WTC11 (cell line): ENCODE measurements around the gene PNMA8B. TPM values are rescaled to one million over a fixed set of nuclear protein-coding genes. Genes with fewer than 3 reads are reported as not detected.

Experiments used
- ATAC-seq: fragments of 200-7000 bp; cut with Tn5 transposase; 2 replicates; pipeline ENCODE4 v1.10.0; 2021; ENCODE audit warnings: mild to moderate bottlenecking, moderate library complexity
- CTCF ChIA-PET: fragments of 300-600 bp; sonication (Branson Sonifier 250); formaldehyde crosslinking; loops from one replicate; lab custom pipeline; 2021; ENCODE audit warnings: antibody characterized with exemption; lab: Charles Lee
- POLR2A ChIA-PET: fragments of 350-600 bp; sonication (Branson Sonifier 250); formaldehyde crosslinking; loops from one replicate; lab custom pipeline; 2021; ENCODE audit warnings: antibody characterized with exemption; lab: Charles Lee
- DNase-seq: peaks from one replicate; pipeline ENCODE4 v3.0.0; 2021; ENCODE audit warnings: low spot score
- H3K27ac Mint-ChIP-seq: 2 replicates; pipeline ENCODE4 v1.8.0; 2021; ENCODE audit warnings: mixed read lengths
- H3K27me3 Mint-ChIP-seq: 2 replicates; pipeline ENCODE4 v1.8.0; 2021; ENCODE audit warnings: low read depth, mild to moderate bottlenecking, moderate library complexity, mixed read lengths
- H3K36me3 Mint-ChIP-seq: 2 replicates; pipeline ENCODE4 v1.8.0; 2021; ENCODE audit warnings: mixed read lengths
- H3K4me1 Mint-ChIP-seq: 2 replicates; pipeline ENCODE4 v1.8.0; 2022; ENCODE audit warnings: mixed read lengths
- H3K4me3 Mint-ChIP-seq: 2 replicates; pipeline ENCODE4 v1.8.0; 2021; ENCODE audit warnings: mild to moderate bottlenecking, moderate library complexity, mixed read lengths
- H3K9me3 Mint-ChIP-seq: 2 replicates; pipeline ENCODE4 v1.8.0; 2021; ENCODE audit warnings: mixed read lengths
- CBFB ChIP-seq: sonication (generic); formaldehyde crosslinking; IDR thresholded peaks from 2 replicates; pipeline ENCODE4 v1.8.1; 2022; ENCODE audit warnings: mild to moderate bottlenecking, low read depth, missing genetic modification reagents
- ESRRA ChIP-seq: sonication (generic); formaldehyde crosslinking; IDR thresholded peaks from 2 replicates; pipeline ENCODE4 v1.8.1; 2022; ENCODE audit warnings: mild to moderate bottlenecking, missing genetic modification reagents, borderline replicate concordance
- HMGA2 ChIP-seq: fragments of 250-450 bp; sonication (Bioruptor Pico); IDR thresholded peaks from 2 replicates; pipeline ENCODE4 v1.4.0; 2021; ENCODE audit warnings: mild to moderate bottlenecking, moderate library complexity
- IRF1 ChIP-seq: sonication (generic); formaldehyde crosslinking; IDR thresholded peaks from 2 replicates; pipeline ENCODE4 v1.8.0; 2023; ENCODE audit warnings: missing genetic modification reagents
- NFYB ChIP-seq: sonication (generic); formaldehyde crosslinking; conservative IDR thresholded peaks from 2 replicates; pipeline ENCODE4 v1.8.0; 2022; ENCODE audit warnings: low read depth, missing genetic modification reagents
- NR1H2 ChIP-seq: sonication (generic); formaldehyde crosslinking; IDR thresholded peaks from 2 replicates; pipeline ENCODE4 v1.9.0; 2021; ENCODE audit warnings: mild to moderate bottlenecking, moderate library complexity, missing genetic modification reagents
- NR2C2 ChIP-seq: sonication (generic); formaldehyde crosslinking; IDR thresholded peaks from 2 replicates; pipeline ENCODE4 v1.8.0; 2022; ENCODE audit warnings: mild to moderate bottlenecking, missing genetic modification reagents
- RELA ChIP-seq: sonication (generic); formaldehyde crosslinking; IDR thresholded peaks from 2 replicates; pipeline ENCODE4 v1.8.1; 2022; ENCODE audit warnings: missing genetic modification reagents, mild to moderate bottlenecking, borderline replicate concordance
- RORB ChIP-seq: fragments of 250-450 bp; sonication (Bioruptor Pico); IDR thresholded peaks from 2 replicates; pipeline ENCODE4 v1.9.0; 2021; ENCODE audit warnings: mild to moderate bottlenecking
- SMAD3 ChIP-seq: sonication (generic); formaldehyde crosslinking; IDR thresholded peaks from 2 replicates; pipeline ENCODE4 v1.8.0; 2022; ENCODE audit warnings: missing genetic modification reagents, mild to moderate bottlenecking, borderline replicate concordance
- SOX15 ChIP-seq: fragments of 250-450 bp; sonication (Bioruptor Pico); IDR thresholded peaks from 2 replicates; pipeline ENCODE4 v1.9.0; 2021; ENCODE audit warnings: mild to moderate bottlenecking
- TCF7 ChIP-seq: sonication (generic); formaldehyde crosslinking; IDR thresholded peaks from 2 replicates; pipeline ENCODE4 v1.8.0; 2022; ENCODE audit warnings: mild to moderate bottlenecking, low read depth, missing genetic modification reagents, moderate library complexity
- TEAD1 ChIP-seq: sonication (generic); formaldehyde crosslinking; IDR thresholded peaks from 2 replicates; pipeline ENCODE4 v1.8.0; 2022; ENCODE audit warnings: mild to moderate bottlenecking, missing genetic modification reagents
- TP53 ChIP-seq: sonication (generic); formaldehyde crosslinking; IDR thresholded peaks from 2 replicates; pipeline ENCODE4 v1.8.1; 2023; ENCODE audit warnings: mild to moderate bottlenecking, missing genetic modification reagents
- USF1 ChIP-seq: sonication (generic); formaldehyde crosslinking; IDR thresholded peaks from 2 replicates; pipeline ENCODE4 v1.8.0; 2022; ENCODE audit warnings: mild to moderate bottlenecking, missing genetic modification reagents
- USF2 ChIP-seq: sonication (generic); formaldehyde crosslinking; IDR thresholded peaks from 2 replicates; pipeline ENCODE4 v1.8.1; 2023; ENCODE audit warnings: mild to moderate bottlenecking, missing genetic modification reagents, moderate library complexity
- ZMAT4 ChIP-seq: fragments of 250-450 bp; sonication (Bioruptor Pico); IDR thresholded peaks from 2 replicates; pipeline ENCODE4 v1.9.0; 2021; ENCODE audit warnings: mild to moderate bottlenecking
- ZNF121 ChIP-seq: sonication (generic); formaldehyde crosslinking; IDR thresholded peaks from 2 replicates; pipeline ENCODE4 v1.8.0; 2023; ENCODE audit warnings: missing genetic modification reagents
- ZNF219 ChIP-seq: sonication (generic); formaldehyde crosslinking; IDR thresholded peaks from 2 replicates; pipeline ENCODE4 v1.8.0; 2023; ENCODE audit warnings: missing genetic modification reagents, mild to moderate bottlenecking, borderline replicate concordance
- ZNF425 ChIP-seq: fragments of 250-450 bp; sonication (Bioruptor Pico); conservative IDR thresholded peaks from 2 replicates; pipeline ENCODE4 v1.9.0; 2021; ENCODE audit warnings: mild to moderate bottlenecking
- total RNA-seq: library from RNA; stranded (reverse); gene quantifications from 3 replicates; pipeline ENCODE4 v1.2.3, GENCODE V29; 2021

Gene PNMA8B
- total RNA-seq, 1 experiment from 2014 or later: 2.8 TPM

GRCh38 chr19:46521241-46521868, 25.7 kb upstream of the PNMA8B start:
- H3K9me3 Mint-ChIP-seq: no peaks in the 10 kb centered on the region
- DNase-seq: no peak
- no peaks in the 10 kb centered on the region for H3K36me3 Mint-ChIP-seq
- ChIA-PET POLR2A (no interaction called here), CTCF (interaction anchor here (2.0 to 4.5 kb wide), 3 partner anchors 9 to 21 kb away, joined by 8 to 33 read pairs (median 15); no protein-coding TSS in a partner anchor)
- no peak for ATAC-seq
- H3K4me3 Mint-ChIP-seq: no peak overlapping the region
- H3K27ac Mint-ChIP-seq: no peak overlapping the region
- H3K4me1 Mint-ChIP-seq: no peaks in the 10 kb centered on the region
- no peaks in the 10 kb centered on the region for H3K27me3 Mint-ChIP-seq
- TF ChIP-seq SOX15 (CRISPR knock-in tag) (no peak), IRF1 (no peak), NR1H2 (CRISPR knock-in tag) (no peak), SMAD3 (no peak), NFYB (no peak), RORB (CRISPR knock-in tag) (no peak), ZNF219 (CRISPR knock-in tag) (no peak), TEAD1 (CRISPR knock-in tag) (no peak), ZNF425 (CRISPR knock-in tag) (no peak), ZMAT4 (no peak), TCF7 (CRISPR knock-in tag) (no peak)
- TF ChIP-seq, all 79 proteins: peak for 0

GRCh38 chr19:46520616-46521015, 24.9 kb upstream of the PNMA8B start:
- ATAC-seq (peak; percentile 84), DNase-seq (no peak)
- H3K9me3 Mint-ChIP-seq: no peaks in the 10 kb centered on the region
- no peak overlapping the region for H3K4me3 Mint-ChIP-seq
- no peaks in the 10 kb centered on the region for H3K4me1 Mint-ChIP-seq
- no peaks in the 10 kb centered on the region for H3K27me3 Mint-ChIP-seq
- no peak overlapping the region for H3K27ac Mint-ChIP-seq
- TF ChIP-seq ZNF121: no peak
- TF ChIP-seq USF2 (CRISPR knock-in tag): peak; percentile 78
- TF ChIP-seq USF1 (CRISPR knock-in tag): peak; percentile 28; the same call in 1 of the 2 replicates
- TF ChIP-seq, all 79 proteins: peak for 2
- no peaks in the 10 kb centered on the region for H3K36me3 Mint-ChIP-seq
- ChIA-PET POLR2A (no interaction called here), CTCF (interaction anchor here (0.5 to 4.5 kb wide), 5 partner anchors 9 to 93 kb away, joined by 4 to 33 read pairs (median 6); no protein-coding TSS in a partner anchor)

- ChIA-PET CTCF (interaction anchor here (1.1 to 2.6 kb wide), 2 partner anchors 12 to 20 kb away, joined by 5 to 36 read pairs; no protein-coding TSS in a partner anchor), POLR2A (no interaction called here)
- TF ChIP-seq NR2C2 (CRISPR knock-in tag): no peak
- TF ChIP-seq CBFB (CRISPR knock-in tag): no peak
- TF ChIP-seq HMGA2 (CRISPR knock-in tag): no peak
- no peak for TF ChIP-seq RELA (CRISPR knock-in tag)
- no peak for TF ChIP-seq ESRRA (CRISPR knock-in tag)
- no peak for TF ChIP-seq TP53
- no peaks in the 10 kb centered on the region for H3K36me3 Mint-ChIP-seq
- H3K4me1 Mint-ChIP-seq: 0 out of 2 replicates have a peak, but pooled peaks cover 2% of the 10 kb centered on the region
- H3K27ac Mint-ChIP-seq: no peak overlapping the region
- no peaks in the 10 kb centered on the region for H3K9me3 Mint-ChIP-seq
- no peak overlapping the region for H3K4me3 Mint-ChIP-seq
- no peak for ATAC-seq
- no peak for DNase-seq
- no peaks in the 10 kb centered on the region for H3K27me3 Mint-ChIP-seq
These were observed 21.8 kb upstream of the PNMA8B start for GRCh38 chr19:46517471-46517870.
